SK-N-MC (cell line): ENCODE data around the gene HLX.

Experiments
- DNase-seq: peaks from one replicate; pipeline ENCODE4 v3.0.0-alpha.2; 2011; ENCODE audit warnings: low read depth, low spot score
- H3K27ac ChIP-seq: fragments of 200-600 bp; sonication (generic); 2 replicates; pipeline ENCODE4 v1.5.1; 2016; ENCODE audit warnings: mixed run types
- H3K36me3 ChIP-seq: fragments of 200-600 bp; sonication (generic); 2 replicates; pipeline ENCODE4 v1.6.1; 2017; ENCODE audit warnings: antibody characterized with exemption, low read length, mixed read lengths; ENCODE audit not compliant: insufficient read depth
- H3K4me3 ChIP-seq: fragments of 200-600 bp; sonication (generic); 2 replicates; pipeline ENCODE4 v1.5.1; 2016
- H3K9ac ChIP-seq: fragments of 200-600 bp; sonication (generic); 2 replicates; pipeline ENCODE4 v1.8.0; 2017; ENCODE audit warnings: mixed run types, mixed read lengths; ENCODE audit not compliant: insufficient read length
- H3K9me3 ChIP-seq: fragments of 200-600 bp; sonication (generic); 2 replicates; pipeline ENCODE4 v1.6.1; 2017; ENCODE audit warnings: low read depth, mild to moderate bottlenecking, antibody characterized with exemption, low read length, moderate library complexity, mixed read lengths
- EZH2 ChIP-seq: fragments of 200-600 bp; sonication (generic); IDR thresholded peaks from one replicate; pipeline ENCODE4 v1.6.1; 2017; ENCODE audit warnings: antibody characterized with exemption
- FOXP2 ChIP-seq: optimal IDR thresholded peaks from 2 replicates; pipeline ENCODE3; 2011; ENCODE audit warnings: mild to moderate bottlenecking, moderate library complexity; ENCODE audit not compliant: insufficient read depth; ENCODE audit errors: extremely low read length, control extremely low read depth
- POLR2AphosphoS5 ChIP-seq: IDR thresholded peaks from 2 replicates; pipeline ENCODE4 v1.6.1; 2012; ENCODE audit warnings: mild to moderate bottlenecking, low read depth, low read length, borderline replicate concordance

Gene HLX

DNA sequence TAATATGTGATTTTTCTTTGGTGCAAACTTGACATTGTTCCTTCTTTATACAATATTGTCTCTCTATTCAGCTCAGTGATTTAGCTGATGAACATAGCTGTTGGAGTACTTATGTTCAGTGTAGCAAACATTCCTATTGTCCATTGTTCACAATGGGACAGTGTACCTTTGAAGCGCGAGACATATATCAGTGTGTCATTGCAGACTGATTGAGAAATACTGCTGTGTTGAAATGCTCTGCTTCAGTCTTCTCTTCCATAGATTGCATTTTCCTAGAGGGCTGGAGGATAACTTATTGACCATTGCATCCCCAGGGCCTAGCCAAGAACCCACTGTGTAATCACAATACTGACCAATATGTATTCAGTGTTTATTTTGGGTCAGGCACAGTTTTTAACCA, 46.5 kb downstream of the HLX start:
- DNase-seq = no peak
- Histone ChIP-seq H3K36me3 (no peaks in the 10 kb centered on the region), H3K9ac (no peak overlapping the region), H3K27ac (no peak overlapping the region), H3K4me3 (no peak overlapping the region), H3K9me3 (no peaks in the 10 kb centered on the region)
- TF ChIP-seq FOXP2 (no peak), EZH2 (no peak), POLR2AphosphoS5 (no peak)

GRCh38 chr1:220926146-220926545, 46.9 kb downstream of the HLX start:
- TF ChIP-seq POLR2AphosphoS5 = no peak
- TF ChIP-seq FOXP2 = no peak
- no peak for TF ChIP-seq EZH2
- Histone ChIP-seq H3K36me3 (no peaks in the 10 kb centered on the region), H3K9ac (no peak overlapping the region), H3K27ac (no peak overlapping the region), H3K9me3 (no peaks in the 10 kb centered on the region), H3K4me3 (no peak overlapping the region)
- no peak for DNase-seq

- no peak overlapping the region for H3K9ac ChIP-seq
- no peak overlapping the region for H3K27ac ChIP-seq
- no peak overlapping the region for H3K4me3 ChIP-seq
- H3K36me3 ChIP-seq = no peaks in the 10 kb centered on the region
- H3K9me3 ChIP-seq = no peaks in the 10 kb centered on the region
- DNase-seq = no peak
- TF ChIP-seq POLR2AphosphoS5 = no peak
- no peak for TF ChIP-seq FOXP2
- no peak for TF ChIP-seq EZH2
Measured at GRCh38 chr1:220927442-220927841, 48.2 kb downstream of the HLX start.

DNA sequence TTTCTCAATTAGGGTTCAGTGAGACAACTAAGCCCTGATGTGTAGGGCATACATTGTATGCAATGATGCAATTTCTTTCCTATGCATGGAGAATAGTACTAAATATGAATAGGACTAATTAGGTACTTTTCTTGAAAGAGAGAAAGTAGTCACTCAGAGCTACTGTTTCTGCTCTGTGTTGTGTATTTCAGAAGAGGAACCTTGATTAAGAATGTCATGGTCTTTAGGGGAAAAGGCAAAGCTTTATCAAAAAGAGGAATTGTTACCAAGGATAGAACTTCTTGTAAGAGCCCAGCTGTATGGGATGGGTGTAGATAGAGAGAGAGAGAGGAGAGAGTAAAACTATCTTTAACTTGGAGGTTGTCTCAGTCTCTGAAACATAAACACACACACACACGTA, 49.1 kb downstream of the HLX start:
- no peak overlapping the region for H3K4me3 ChIP-seq
- H3K9ac ChIP-seq = no peak overlapping the region
- no peak for DNase-seq
- H3K9me3 ChIP-seq = no peaks in the 10 kb centered on the region
- no peaks in the 10 kb centered on the region for H3K36me3 ChIP-seq
- TF ChIP-seq FOXP2 (no peak), POLR2AphosphoS5 (no peak), EZH2 (no peak)
- H3K27ac ChIP-seq = no peak overlapping the region

DNA sequence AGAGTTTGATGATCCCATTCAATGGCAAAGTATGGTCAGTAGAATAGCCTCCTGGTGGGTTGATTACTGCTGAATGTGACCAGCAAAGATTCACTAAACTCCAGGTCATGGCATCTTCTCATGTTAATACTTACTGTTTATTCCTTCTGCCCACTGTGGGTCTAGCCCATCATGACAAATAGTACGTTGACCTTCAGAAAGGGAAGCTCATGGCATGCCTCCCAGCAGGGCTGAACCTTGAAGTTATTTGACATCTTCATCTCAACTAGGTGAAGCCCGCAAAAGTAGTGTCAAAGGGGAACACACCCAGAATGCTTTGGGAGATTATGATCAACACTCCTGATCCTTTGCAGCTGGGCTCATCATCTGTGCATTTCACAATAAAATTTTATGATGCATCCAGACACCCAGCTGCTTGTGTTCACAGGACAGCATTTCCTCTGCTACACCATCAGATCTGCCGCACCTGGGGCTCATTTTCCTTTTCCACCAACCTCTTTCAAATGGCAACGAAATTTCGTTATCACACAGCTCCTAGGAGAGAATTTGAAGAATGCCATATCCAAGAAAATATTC, 49.6 kb downstream of the HLX start:
- no peak overlapping the region for H3K4me3 ChIP-seq
- no peak overlapping the region for H3K9ac ChIP-seq
- no peak for DNase-seq
- no peaks in the 10 kb centered on the region for H3K36me3 ChIP-seq
- TF ChIP-seq POLR2AphosphoS5 (no peak), EZH2 (no peak), FOXP2 (no peak)
- no peak overlapping the region for H3K27ac ChIP-seq
- H3K9me3 ChIP-seq = no peaks in the 10 kb centered on the region

DNA sequence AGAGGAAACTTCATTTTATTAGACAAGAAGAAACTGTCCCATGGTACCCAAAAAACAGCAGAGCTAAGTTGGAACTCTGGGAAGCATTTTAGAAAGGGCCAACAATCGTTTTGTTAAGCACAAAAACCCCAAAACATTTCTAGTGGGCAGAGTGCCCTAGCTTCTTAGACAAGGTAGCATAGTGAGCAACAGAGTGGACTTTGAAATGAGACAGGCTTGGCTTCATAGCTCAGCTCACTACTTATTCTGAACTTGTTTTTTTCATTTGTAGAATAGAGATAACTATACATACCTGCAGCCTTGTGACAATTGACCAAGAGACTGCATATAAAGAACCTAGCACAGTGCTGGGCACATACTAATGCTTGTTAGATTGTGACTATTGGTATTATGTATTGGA, 50.1 kb downstream of the HLX start:
- no peaks in the 10 kb centered on the region for H3K36me3 ChIP-seq
- H3K27ac ChIP-seq = no peak overlapping the region
- H3K9me3 ChIP-seq = no peaks in the 10 kb centered on the region
- TF ChIP-seq EZH2 (no peak), FOXP2 (no peak), POLR2AphosphoS5 (no peak)
- no peak overlapping the region for H3K4me3 ChIP-seq
- DNase-seq = no peak
- no peak overlapping the region for H3K9ac ChIP-seq
